HG03521 (cell line): ENCODE results near the gene LCLAT1.

ENCODE experiments used
- ATAC-seq: cut with Tn5 transposase; IDR thresholded peaks from one replicate; pipeline ENCODE4 v1.9.1; 2021; ENCODE audit warnings: mild to moderate bottlenecking, moderate library complexity; ENCODE audit not compliant: unreplicated experiment

The LCLAT1 gene

GRCh38 chr2:30689496-30690125 is 242.6 kb downstream of the LCLAT1 start:
- no peak for ATAC-seq

- ATAC-seq: no peak
These were observed 243.1 kb downstream of the LCLAT1 start for GRCh38 chr2:30690126-30690561.

GRCh38 chr2:30691091-30691947 is 244.3 kb downstream of the LCLAT1 start:
- ATAC-seq: no peak

GRCh38 chr2:30691948-30692828 is 245.1 kb downstream of the LCLAT1 start:
- ATAC-seq: no peak

DNA sequence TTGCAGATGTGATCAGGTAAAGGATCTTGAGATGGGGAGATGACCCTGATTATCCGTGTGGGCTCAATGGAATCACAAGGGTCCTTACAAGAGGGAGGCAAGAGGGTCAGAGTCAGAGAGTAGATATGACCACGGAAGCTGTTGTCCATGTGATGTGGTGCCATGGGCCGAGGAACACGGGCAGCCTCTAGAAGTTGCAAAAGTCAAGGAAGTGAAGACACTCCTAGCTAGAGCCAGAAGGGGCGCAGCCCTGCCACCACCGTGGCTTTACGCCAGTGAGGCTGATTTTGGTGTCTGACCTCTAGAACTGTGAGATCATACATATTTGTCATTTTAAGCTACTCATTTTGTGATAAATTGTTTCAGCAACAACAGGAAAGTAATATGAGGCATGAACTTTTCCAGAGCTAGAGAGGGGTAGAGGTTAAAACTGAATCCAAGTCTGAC is 245.8 kb downstream of the LCLAT1 start:
- no peak for ATAC-seq
